Spleen (tissue), 11 donors: ENCODE data around the gene MAP2K5. TPM values are rescaled to one million over a fixed set of nuclear protein-coding genes. Genes with fewer than 3 reads are reported as not detected.

Experiments used
- DNase-seq: peaks from one replicate; pipeline ENCODE4 v3.0.0-alpha.2; 2020
- H3K27ac ChIP-seq, 8 donors: fragments of 200-600 bp; sonication (generic) in 7 of 8; 1 replicate in 4 of 8; 2 replicates in 4 of 8; pipeline versions ENCODE4 v1.5.0 to v1.8.0; 2016 to 2021; ENCODE audit warnings: inconsistent platforms in 4 of 8, mild to moderate bottlenecking in 4 of 8, moderate library complexity in 1 of 8
- H3K27me3 ChIP-seq, 7 donors: fragments of 200-600 bp; sonication (generic) in 6 of 7; replicated peaks in 1 of 7; 1 replicate in 4 of 7; 2 replicates in 3 of 7; pipeline versions ENCODE4 v1.5.0 to v1.8.0; 2016 to 2021; ENCODE audit warnings: inconsistent platforms in 3 of 7, mild to moderate bottlenecking in 1 of 7
- H3K36me3 ChIP-seq, 6 donors: fragments of 200-600 bp; sonication (generic) in 5 of 6; 1 replicate in 4 of 6; 2 replicates in 2 of 6; pipeline versions ENCODE4 v1.5.0 to v1.8.0; 2016 to 2021; ENCODE audit warnings: inconsistent platforms in 2 of 6
- H3K4me1 ChIP-seq, 6 donors: fragments of 200-600 bp; sonication (generic) in 5 of 6; 1 replicate in 3 of 6; 2 replicates in 3 of 6; pipeline versions ENCODE4 v1.5.0 to v1.8.0; 2016 to 2021; ENCODE audit warnings: inconsistent platforms in 3 of 6
- H3K4me3 ChIP-seq, 8 donors: fragments of 200-600 bp; sonication (generic) in 7 of 8; 1 replicate in 4 of 8; 2 replicates in 4 of 8; pipeline versions ENCODE4 v1.5.0 to v1.8.0; 2016 to 2021; ENCODE audit warnings: inconsistent platforms in 4 of 8, mild to moderate bottlenecking in 4 of 8, moderate library complexity in 2 of 8
- H3K9me3 ChIP-seq, 8 donors: fragments of 200-600 bp; sonication (generic) in 7 of 8; 1 replicate in 4 of 8; 2 replicates in 4 of 8; pipeline versions ENCODE4 v1.5.0 to v1.8.0; 2016 to 2021; ENCODE audit warnings: inconsistent platforms in 4 of 8
- POLR2A ChIP-seq, 3 donors: fragments of 450-650 bp; IDR thresholded peaks; one replicate each; pipeline ENCODE4 v1.5.1; 2017; ENCODE audit warnings: antibody characterized with exemption in 3 of 3, mild to moderate bottlenecking in 1 of 3
- POLR2AphosphoS5 ChIP-seq, 3 donors: sonication (generic); formaldehyde crosslinking; IDR thresholded peaks; one replicate each; pipeline ENCODE4 v1.5.1; 2017; ENCODE audit warnings: antibody characterized with exemption in 3 of 3
- WGBS, 5 donors: extraction: QIAGEN DNeasy Blood & Tissue Kit in 3 of 5; methylation state at CpG; one replicate each; pipeline versions ENCODE4 v1.1.5 to v1.1.7; 2013 to 2018; 5-methylcytosine and 5-hydroxymethylcytosine counted together
- intact Hi-C: fragments of 100-400 bp; cut with DNase I; formaldehyde crosslinking; loops from one replicate; pipeline ENCODE4 v1.15.0; 2023; ENCODE audit warnings: low total_unique reads
- polyA plus RNA-seq, 3 donors: library from polyadenylated mRNA; stranded (reverse); fragments of 200-250 nt; gene quantifications; one replicate each; pipeline ENCODE4 v1.2.1, GENCODE V29; 2013
- total RNA-seq, 7 donors: library from RNA; depleted of rRNA in 3 of 7; stranded (reverse); fragments of >200 nt in 3 of 7; fragmentation: NEBNext Ultra II Directional in 4 of 7; extraction: Animal tissue kit (Norgen Biotek cat#: 25700) in 4 of 7; gene quantifications; one replicate each; pipeline versions ENCODE4 v1.1.0 to v1.2.1, GENCODE V29; 2016 to 2021
- TF ChIP-seq, protein P1 (sequence below), 11 experiments: fragments of 200-600 bp in 7 of 11; fragments of 450-650 bp in 4 of 11; sonication (generic) in 4 of 11; IDR thresholded peaks in 8 of 11; conservative IDR thresholded peaks in 3 of 11; 1 replicate in 7 of 11; 2 replicates in 4 of 11; pipeline versions ENCODE4 v1.4.0 to v1.8.0; 2016 to 2021; ENCODE audit warnings: antibody characterized with exemption in 11 of 11, inconsistent platforms in 4 of 11, mild to moderate bottlenecking in 1 of 11
- donor health status: healthy with polysubstance abuse.
- donor health status: DM: no; HTN: no; CAD: no; lungs with moderate emphysema.
- donor health status: DM: no; HTN: no; CAD: no.
- donor health status: Bipolar disorder and iron deficiency.
- donor health status: healthy.
- donor health status: DM: no; HTN: no; CAD: no.
- donor health status: DM: yes; HTN: yes; CAD: no.

The MAP2K5 gene
- total and polyA plus RNA-seq, 10 donors = 8.4 to 30.4 (median 14.6) TPM

DNA sequence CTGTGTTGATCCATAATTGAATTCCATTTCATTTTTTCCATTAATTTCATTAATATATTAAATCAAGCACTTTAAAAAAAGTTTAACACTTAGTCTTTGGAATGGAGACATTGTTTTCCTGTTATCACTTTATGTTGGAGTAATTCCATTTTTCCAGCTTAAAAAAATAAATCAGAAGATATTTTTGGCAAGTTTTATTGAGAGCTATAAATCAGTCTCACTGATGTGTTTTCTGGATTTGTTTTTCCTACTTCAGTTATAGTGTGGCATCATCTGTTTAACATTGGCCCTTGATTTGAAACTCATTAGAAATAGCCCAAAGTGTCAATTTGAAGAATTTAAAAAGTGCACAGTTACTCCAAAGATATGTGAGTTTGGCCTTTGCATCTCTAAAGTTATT, 53.1 kb downstream of the MAP2K5 start:
- H3K4me1 ChIP-seq = no peaks in the 10 kb centered on the region
- no peak overlapping the region for H3K4me3 ChIP-seq
- H3K36me3 ChIP-seq = peaks cover 0 to 85% (median 19%) of the 10 kb centered on the region in 6 donors
- TF ChIP-seq, protein P1, sequence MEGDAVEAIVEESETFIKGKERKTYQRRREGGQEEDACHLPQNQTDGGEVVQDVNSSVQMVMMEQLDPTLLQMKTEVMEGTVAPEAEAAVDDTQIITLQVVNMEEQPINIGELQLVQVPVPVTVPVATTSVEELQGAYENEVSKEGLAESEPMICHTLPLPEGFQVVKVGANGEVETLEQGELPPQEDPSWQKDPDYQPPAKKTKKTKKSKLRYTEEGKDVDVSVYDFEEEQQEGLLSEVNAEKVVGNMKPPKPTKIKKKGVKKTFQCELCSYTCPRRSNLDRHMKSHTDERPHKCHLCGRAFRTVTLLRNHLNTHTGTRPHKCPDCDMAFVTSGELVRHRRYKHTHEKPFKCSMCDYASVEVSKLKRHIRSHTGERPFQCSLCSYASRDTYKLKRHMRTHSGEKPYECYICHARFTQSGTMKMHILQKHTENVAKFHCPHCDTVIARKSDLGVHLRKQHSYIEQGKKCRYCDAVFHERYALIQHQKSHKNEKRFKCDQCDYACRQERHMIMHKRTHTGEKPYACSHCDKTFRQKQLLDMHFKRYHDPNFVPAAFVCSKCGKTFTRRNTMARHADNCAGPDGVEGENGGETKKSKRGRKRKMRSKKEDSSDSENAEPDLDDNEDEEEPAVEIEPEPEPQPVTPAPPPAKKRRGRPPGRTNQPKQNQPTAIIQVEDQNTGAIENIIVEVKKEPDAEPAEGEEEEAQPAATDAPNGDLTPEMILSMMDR (IDR thresholded peaks at IDR 0.05 in 8 of 11, conservative IDR thresholded peaks at IDR 0.05 in 3 of 11) = no peak
- no peak overlapping the region for H3K27ac ChIP-seq
- no peaks in the 10 kb centered on the region for H3K27me3 ChIP-seq
- DNase-seq = no peak
- intact Hi-C loops = no loop called here
- H3K9me3 ChIP-seq = no peaks in the 10 kb centered on the region

DNA sequence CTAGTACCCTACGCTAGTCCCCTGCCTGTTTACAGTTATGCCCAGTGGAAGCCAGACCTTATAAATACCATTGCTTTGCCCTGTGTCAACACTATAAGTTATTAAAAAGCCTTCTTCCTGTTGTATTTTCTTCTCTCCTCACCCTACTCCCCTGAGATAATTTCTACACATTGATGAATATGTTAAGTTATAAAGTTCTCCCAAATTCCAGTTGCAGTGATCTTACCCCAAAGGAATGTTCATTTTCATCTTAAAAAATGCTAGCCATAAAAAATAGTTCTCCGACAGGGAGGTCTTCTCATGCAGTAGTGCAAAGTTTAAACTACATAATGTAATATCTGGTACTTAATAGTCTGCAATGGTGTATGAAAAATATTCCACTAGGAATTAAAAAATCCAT, 58.6 kb downstream of the MAP2K5 start:
- no peak for DNase-seq
- Histone ChIP-seq H3K27ac (no peak overlapping the region), H3K36me3 (peaks cover 0 to 67% (median 10%) of the 10 kb centered on the region in 6 donors), H3K4me3 (no peak overlapping the region), H3K9me3 (no peaks in the 10 kb centered on the region), H3K27me3 (no peaks in the 10 kb centered on the region), H3K4me1 (no peaks in the 10 kb centered on the region)
- intact Hi-C loops = no loop called here
- 89 to 98% (median 94%) methylated on average over 2 of the region's 2 CpGs for WGBS, 5 donors
- TF ChIP-seq POLR2A (IDR thresholded peaks at IDR 0.05) (no peak), POLR2AphosphoS5 (IDR thresholded peaks at IDR 0.05) (no peak)
- TF ChIP-seq, protein P1 (IDR thresholded peaks at IDR 0.05 in 8 of 11, conservative IDR thresholded peaks at IDR 0.05 in 3 of 11) = no peak

DNA sequence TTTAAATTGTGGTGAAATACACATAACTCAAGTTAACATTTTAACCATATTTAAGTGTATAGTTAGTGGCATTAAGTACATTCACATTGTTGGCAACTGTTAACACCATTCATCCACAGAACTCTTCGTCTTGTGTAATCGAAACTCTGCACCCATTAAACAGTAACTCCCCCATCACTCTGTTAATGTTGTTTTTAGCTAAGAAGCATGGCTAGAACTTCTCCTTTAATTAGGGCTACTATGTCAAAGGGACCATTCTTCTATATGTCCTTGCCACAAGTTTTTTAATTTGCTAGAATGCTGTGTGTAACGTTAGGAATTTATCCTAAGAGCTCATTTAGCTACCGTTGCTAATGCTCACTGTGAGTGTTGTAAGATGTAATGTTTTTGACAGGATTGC, 60.6 kb downstream of the MAP2K5 start:
- 91 to 98% (median 94%) methylated on average over 4 of the region's 4 CpGs for WGBS, 5 donors
- Histone ChIP-seq H3K36me3 (peaks cover 0 to 57% (median 7%) of the 10 kb centered on the region in 6 donors), H3K9me3 (no peaks in the 10 kb centered on the region), H3K27me3 (no peaks in the 10 kb centered on the region), H3K27ac (no peak overlapping the region), H3K4me3 (no peak overlapping the region), H3K4me1 (no peaks in the 10 kb centered on the region)
- TF ChIP-seq POLR2A (IDR thresholded peaks at IDR 0.05) (no peak), POLR2AphosphoS5 (IDR thresholded peaks at IDR 0.05) (no peak)
- TF ChIP-seq, protein P1 (IDR thresholded peaks at IDR 0.05 in 8 of 11, conservative IDR thresholded peaks at IDR 0.05 in 3 of 11) = no peak
- intact Hi-C loops = no loop called here
- no peak for DNase-seq

DNA sequence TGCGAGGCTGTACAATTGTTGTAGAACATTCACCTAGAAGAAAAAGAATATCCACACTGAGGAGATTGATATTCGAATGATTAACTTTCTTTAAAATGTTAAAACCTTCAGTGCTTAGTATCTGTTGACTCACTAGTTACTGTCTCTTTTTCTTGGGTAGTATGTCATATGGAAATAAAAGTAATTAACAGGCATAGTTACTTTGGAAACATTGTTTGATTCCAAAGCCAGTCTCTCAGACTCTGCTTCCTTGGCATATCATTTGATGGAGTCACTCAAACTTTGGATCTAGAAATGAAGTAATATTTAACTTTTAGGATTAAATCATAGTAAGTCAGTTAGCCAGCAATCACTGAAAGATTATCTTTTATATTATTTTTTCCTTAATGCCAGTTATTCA, 63.4 kb downstream of the MAP2K5 start:
- no peak for DNase-seq
- 96 to 100% (median 98%) methylated on average over 2 of the region's 2 CpGs for WGBS, 5 donors
- no peaks in the 10 kb centered on the region for H3K27me3 ChIP-seq
- no peak overlapping the region for H3K4me3 ChIP-seq
- TF ChIP-seq POLR2AphosphoS5 (IDR thresholded peaks at IDR 0.05) (no peak), POLR2A (IDR thresholded peaks at IDR 0.05) (no peak)
- TF ChIP-seq, protein P1 (IDR thresholded peaks at IDR 0.05 in 8 of 11, conservative IDR thresholded peaks at IDR 0.05 in 3 of 11) = no peak
- H3K4me1 ChIP-seq = no peaks in the 10 kb centered on the region
- intact Hi-C loops = no loop called here
- peaks cover 0 to 50% (median 6%) of the 10 kb centered on the region in 6 donors for H3K36me3 ChIP-seq
- no peaks in the 10 kb centered on the region for H3K9me3 ChIP-seq
- H3K27ac ChIP-seq = no peak overlapping the region
